H9 (cell line): ENCODE data around the gene GPR25. TPM values are rescaled to one million over a fixed set of nuclear protein-coding genes. Genes with fewer than 3 reads are reported as not detected.

ENCODE experiments used
- DNase-seq: peaks from one replicate; pipeline ENCODE4 v3.0.0-alpha.2; 2017
- H2AFZ ChIP-seq: one replicate; pipeline ENCODE4 v1.6.1; 2013; ENCODE audit warnings: mild to moderate bottlenecking, low read length, control low read depth, moderate library complexity
- H2AK5ac ChIP-seq: 2 replicates; pipeline ENCODE4 v1.6.1; 2013; ENCODE audit warnings: low read length, control low read depth, mixed read lengths; ENCODE audit not compliant: insufficient read length
- H2BK120ac ChIP-seq: one replicate; pipeline ENCODE4 v1.6.1; 2013; ENCODE audit warnings: low read depth, mild to moderate bottlenecking, low read length, control low read depth, inconsistent platforms; ENCODE audit not compliant: poor library complexity, severe bottlenecking
- H2BK12ac ChIP-seq: 2 replicates; pipeline ENCODE4 v1.6.1; 2013; ENCODE audit warnings: low read length, control low read depth, mixed read lengths, low read depth; ENCODE audit not compliant: insufficient read length
- H2BK15ac ChIP-seq: 2 replicates; pipeline ENCODE4 v1.6.1; 2013; ENCODE audit warnings: low read depth, low read length, control low read depth
- H2BK20ac ChIP-seq: one replicate; pipeline ENCODE4 v1.6.1; 2013; ENCODE audit warnings: low read depth, mild to moderate bottlenecking, low read length, control low read depth, inconsistent platforms; ENCODE audit not compliant: poor library complexity, severe bottlenecking
- H2BK5ac ChIP-seq: 2 replicates; pipeline ENCODE4 v1.6.1; 2013; ENCODE audit warnings: low read length, control low read depth, mixed read lengths; ENCODE audit not compliant: insufficient read length
- H3K14ac ChIP-seq: 2 replicates; pipeline ENCODE4 v1.6.1; 2013; ENCODE audit warnings: low read length, control low read depth; ENCODE audit not compliant: insufficient read depth
- H3K18ac ChIP-seq: 2 replicates; pipeline ENCODE4 v1.6.1; 2013; ENCODE audit warnings: low read depth, mild to moderate bottlenecking, mixed read lengths, low read length, control low read depth; ENCODE audit not compliant: insufficient read length
- H3K23ac ChIP-seq: 2 replicates; pipeline ENCODE4 v1.6.1; 2013; ENCODE audit warnings: low read length, control low read depth, mixed read lengths, low read depth; ENCODE audit not compliant: insufficient read length
- H3K23me2 ChIP-seq: 2 replicates; pipeline ENCODE4 v1.6.1; 2013; ENCODE audit warnings: low read depth, mild to moderate bottlenecking, mixed read lengths, low read length, control low read depth; ENCODE audit not compliant: insufficient read length, poor library complexity, severe bottlenecking
- H3K27ac ChIP-seq: 2 replicates; pipeline ENCODE4 v1.5.1; 2013; ENCODE audit warnings: low read length, control low read depth, mixed read lengths, low read depth; ENCODE audit not compliant: insufficient read length
- H3K27me3 ChIP-seq: 2 replicates; pipeline ENCODE4 v1.6.1; 2013; ENCODE audit warnings: low read length, control low read depth, inconsistent platforms; ENCODE audit not compliant: insufficient read depth
- H3K4ac ChIP-seq: 2 replicates; pipeline ENCODE4 v1.6.1; 2013; ENCODE audit warnings: low read depth, mild to moderate bottlenecking, control low read depth, inconsistent platforms, low read length, moderate library complexity
- H3K4me1 ChIP-seq: 2 replicates; pipeline ENCODE4 v1.6.1; 2013; ENCODE audit warnings: low read length, control low read depth, inconsistent platforms; ENCODE audit not compliant: insufficient read depth
- H3K4me2 ChIP-seq: 2 replicates; pipeline ENCODE4 v1.6.1; 2013; ENCODE audit warnings: low read length, control low read depth, mixed read lengths; ENCODE audit not compliant: insufficient read length, insufficient read depth
- H3K56ac ChIP-seq: 2 replicates; pipeline ENCODE4 v1.6.1; 2013; ENCODE audit warnings: low read depth, mild to moderate bottlenecking, mixed read lengths, low read length, control low read depth; ENCODE audit not compliant: insufficient read length
- H3K79me1 ChIP-seq: 2 replicates; pipeline ENCODE4 v1.6.1; 2013; ENCODE audit warnings: low read depth, mild to moderate bottlenecking, moderate library complexity, low read length, control low read depth, inconsistent platforms; ENCODE audit not compliant: insufficient read depth, poor library complexity, severe bottlenecking
- H3K79me2 ChIP-seq: 2 replicates; pipeline ENCODE4 v1.6.1; 2013; ENCODE audit warnings: low read length, control low read depth, inconsistent platforms; ENCODE audit not compliant: insufficient read depth
- H3K9ac ChIP-seq: 2 replicates; pipeline ENCODE4 v1.6.1; 2013; ENCODE audit warnings: low read length, control low read depth, mixed read lengths; ENCODE audit not compliant: insufficient read length; ENCODE audit errors: extremely low read depth
- H3K9me3 ChIP-seq: one replicate; pipeline ENCODE4 v1.6.1; 2013; ENCODE audit warnings: low read depth, low read length, inconsistent platforms; ENCODE audit not compliant: control insufficient read depth
- H3T11ph ChIP-seq: one replicate; pipeline ENCODE4 v1.6.1; 2013; ENCODE audit warnings: mild to moderate bottlenecking, low read length, control low read depth, inconsistent platforms
- H4K20me1 ChIP-seq: one replicate; pipeline ENCODE4 v1.6.1; 2013; ENCODE audit not compliant: control insufficient read depth, insufficient read length, insufficient read depth
- H4K5ac ChIP-seq: 2 replicates; pipeline ENCODE4 v1.6.1; 2013; ENCODE audit warnings: low read depth, mild to moderate bottlenecking, mixed read lengths, low read length, control low read depth; ENCODE audit not compliant: insufficient read length
- H4K8ac ChIP-seq: replicated peaks from 2 replicates; pipeline ENCODE4 v1.6.1; 2013; ENCODE audit warnings: low read length, control low read depth, mixed read lengths, low read depth; ENCODE audit not compliant: insufficient read length
- H4K91ac ChIP-seq: 2 replicates; pipeline ENCODE4 v1.6.1; 2013; ENCODE audit warnings: low read depth, mild to moderate bottlenecking, moderate library complexity, mixed read lengths, low read length, control low read depth; ENCODE audit not compliant: insufficient read length
- H3K27ac Mint-ChIP-seq, 3 experiments: 2 replicates in 2 of 3; 3 replicates in 1 of 3; pipeline ENCODE4 v1.8.0; 2020 to 2021; ENCODE audit warnings: mixed read lengths in 3 of 3, mild to moderate bottlenecking in 1 of 3, moderate library complexity in 1 of 3
- H3K27me3 Mint-ChIP-seq: 2 replicates; pipeline ENCODE4 v1.8.0; 2021; ENCODE audit warnings: low read depth, mild to moderate bottlenecking, moderate library complexity, mixed read lengths
- H3K36me3 Mint-ChIP-seq, 3 experiments: 2 replicates in 2 of 3; 3 replicates in 1 of 3; pipeline ENCODE4 v1.8.0; 2020 to 2021; ENCODE audit warnings: low read depth in 3 of 3, mixed read lengths in 3 of 3; ENCODE audit not compliant: insufficient read depth in 1 of 3
- H3K4me1 Mint-ChIP-seq, 2 experiments: 2 replicates each; pipeline ENCODE4 v1.8.0; 2020; ENCODE audit warnings: mixed read lengths in 2 of 2
- H3K4me3 Mint-ChIP-seq, 2 experiments: 2 replicates in 1 of 2; 3 replicates in 1 of 2; pipeline ENCODE4 v1.8.0; 2020 to 2021; ENCODE audit warnings: mild to moderate bottlenecking in 2 of 2, mixed read lengths in 2 of 2, moderate library complexity in 1 of 2
- H3K9me3 Mint-ChIP-seq, 2 experiments: 2 replicates in 1 of 2; 3 replicates in 1 of 2; pipeline ENCODE4 v1.8.0; 2020; ENCODE audit warnings: mild to moderate bottlenecking in 2 of 2, mixed read lengths in 2 of 2, moderate library complexity in 1 of 2
- CTCF ChIP-seq: fragments of 200-600 bp; sonication (generic); conservative IDR thresholded peaks from 3 replicates; pipeline ENCODE4 v1.8.0; 2021; ENCODE audit warnings: antibody characterized with exemption, mild to moderate bottlenecking
- WGBS: extraction: QIAGEN DNeasy Blood & Tissue Kit; methylation state at CpG from one replicate; pipeline ENCODE4 v1.1.7; 2013; ENCODE audit warnings: missing lambda C conversion rate, low lambda C conversion rate, mixed read lengths; ENCODE audit not compliant: insufficient read length; ENCODE audit errors: extremely low coverage; 5-methylcytosine and 5-hydroxymethylcytosine counted together
- total RNA-seq: library from RNA; stranded (reverse); gene quantifications from 2 replicates; pipeline ENCODE4 v1.2.1, GENCODE V29; 2021

GPR25 gene
- total RNA-seq, 1 experiment from 2014 or later = not detected

GRCh38 chr1:200834383-200834782 lies 38.4 kb upstream of the GPR25 start:
- Mint-ChIP-seq H3K27ac (no peak overlapping the region), H3K36me3 (peaks cover 12 to 17% (median 16%) of the 10 kb centered on the region in 3 experiments; a peak in 6 of 7 replicates), H3K4me3 (no peak overlapping the region), H3K4me1 (no peaks in the 10 kb centered on the region), H3K27me3 (no peaks in the 10 kb centered on the region), H3K9me3 (peaks cover 7 to 8% of the 10 kb centered on the region in 2 experiments; a peak in 4 of 5 replicates)
- Histone ChIP-seq H4K8ac (no peak overlapping the region), H3K23ac (no peak overlapping the region), H3K4me1 (no peaks in the 10 kb centered on the region), H2BK5ac (no peak overlapping the region), H3K23me2 (no peaks in the 10 kb centered on the region), H4K5ac (no peak overlapping the region), H3K18ac (no peak overlapping the region), H3K79me1 (no peaks in the 10 kb centered on the region), H3K9ac (no peak overlapping the region), H3K27me3 (no peaks in the 10 kb centered on the region), H4K91ac (no peak overlapping the region), H2BK15ac (no peak overlapping the region), H2AFZ (no peak overlapping the region), H2BK120ac (no peak overlapping the region), H3K14ac (no peak overlapping the region), H3K9me3 (no peaks in the 10 kb centered on the region), H2BK20ac (no peak overlapping the region), H3K4ac (no peak overlapping the region), H2AK5ac (no peak overlapping the region), H3T11ph (no peak overlapping the region), H3K56ac (no peak overlapping the region), H3K4me2 (no peak overlapping the region), H3K27ac (no peak overlapping the region), H4K20me1 (no peaks in the 10 kb centered on the region), H3K79me2 (0 out of 2 replicates have a peak, but pooled peaks cover 2% of the 10 kb centered on the region), H2BK12ac (no peak overlapping the region)
- WGBS = no CpG with 5 or more reads among the region's 5 CpGs
- no peak for TF ChIP-seq CTCF
- DNase-seq = no peak
